Activated CD8-positive, alpha-beta memory T cell treated with anti-CD3 and anti-CD28 coated beads for 48 hours (primary cell): ENCODE measurements around the gene IER5.
A peak's percentile ranks its signal among the peaks of the same experiment; 100 is the strongest.
"Not testable (repeated sequence)": the region's sequence is repeated elsewhere in the genome, so short reads cannot be mapped to it uniquely, and the experiment has no call there.

Experiments
- DNase-seq, 3 experiments: peaks; one replicate each; pipeline ENCODE4 v3.0.0-alpha.2; 2020; ENCODE audit warnings: low read depth in 2 of 3, low spot score in 2 of 3

The IER5 gene

GRCh38 chr1:181088079-181089016 lies at the start of gene IER5:
Gene IER5 (plus strand): TSS chr1:181088700. CDS start chr1:181088903, 203 bp downstream.
- peak; percentile 89 to 98 (median 96) for DNase-seq

- DNase-seq = no peak
Measured at GRCh38 chr1:181040284-181040865, 48.1 kb upstream of the IER5 start.

DNA sequence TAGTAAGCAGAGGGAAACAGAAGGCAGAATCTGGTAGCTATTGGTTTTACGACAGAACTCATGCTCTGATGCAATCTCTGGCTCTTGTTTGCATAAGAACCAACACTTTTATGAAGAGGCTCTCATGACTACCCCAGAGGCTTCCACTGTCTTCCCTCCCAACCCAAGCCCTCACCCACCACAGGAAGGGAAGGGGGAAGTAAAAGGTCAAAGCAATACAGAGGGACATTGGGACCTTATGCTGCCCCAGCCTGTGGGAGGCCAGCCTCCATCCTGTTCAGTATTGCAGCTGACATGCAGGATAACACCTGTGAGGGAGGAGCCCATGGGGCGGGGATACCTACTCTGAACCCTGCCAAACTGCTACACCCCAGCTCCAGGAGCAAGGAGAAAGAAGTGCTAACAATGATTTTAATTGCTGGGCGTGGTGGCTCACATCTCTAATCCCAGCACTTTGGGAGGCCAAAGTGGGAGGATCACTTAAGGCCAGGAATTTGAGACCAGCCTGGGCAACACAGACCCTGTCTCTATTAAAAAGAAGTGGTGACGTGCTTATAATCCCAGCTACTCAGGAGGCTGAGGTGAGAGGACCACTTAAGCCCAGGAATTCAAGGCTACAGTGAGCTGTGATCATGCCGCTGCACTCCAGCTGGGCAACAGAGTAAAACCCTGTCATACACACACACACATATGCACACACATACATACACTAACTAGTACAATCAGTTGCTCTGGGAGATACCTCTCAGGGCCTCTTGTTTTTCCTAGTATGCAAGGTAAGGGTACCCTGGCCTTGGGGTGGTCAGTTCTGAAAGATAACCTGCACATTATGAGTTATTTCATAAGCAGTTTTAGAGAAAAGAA lies 45.2 kb upstream of the IER5 start:
- DNase-seq = no peak

DNA sequence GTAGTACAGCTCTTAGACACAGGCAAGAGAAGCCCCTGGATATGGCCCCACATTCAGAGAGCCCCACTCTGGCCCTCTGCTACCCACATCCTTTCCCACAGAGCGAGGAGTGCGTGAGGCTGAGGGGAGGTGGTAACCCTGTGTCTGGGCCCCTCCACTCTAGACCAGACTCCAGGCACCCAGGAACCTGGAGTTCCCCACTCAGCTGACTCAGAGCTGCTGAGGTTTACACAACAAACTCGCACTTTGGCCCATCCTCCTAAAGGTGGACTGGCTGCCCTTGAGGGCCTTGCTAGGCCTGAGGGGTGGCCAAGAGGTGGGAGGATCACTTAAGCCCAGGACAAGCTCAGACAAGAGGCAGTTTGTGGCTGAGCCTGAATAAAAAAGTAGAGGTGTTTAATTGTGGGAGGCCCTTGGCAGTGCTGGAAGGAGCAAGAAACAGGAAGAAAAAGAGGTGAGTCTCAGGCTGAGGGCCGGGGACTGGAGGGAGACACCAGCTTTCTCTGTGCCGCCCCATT lies 44.0 kb upstream of the IER5 start:
- DNase-seq = peak in 1 of 3 experiments; percentile 54

DNA sequence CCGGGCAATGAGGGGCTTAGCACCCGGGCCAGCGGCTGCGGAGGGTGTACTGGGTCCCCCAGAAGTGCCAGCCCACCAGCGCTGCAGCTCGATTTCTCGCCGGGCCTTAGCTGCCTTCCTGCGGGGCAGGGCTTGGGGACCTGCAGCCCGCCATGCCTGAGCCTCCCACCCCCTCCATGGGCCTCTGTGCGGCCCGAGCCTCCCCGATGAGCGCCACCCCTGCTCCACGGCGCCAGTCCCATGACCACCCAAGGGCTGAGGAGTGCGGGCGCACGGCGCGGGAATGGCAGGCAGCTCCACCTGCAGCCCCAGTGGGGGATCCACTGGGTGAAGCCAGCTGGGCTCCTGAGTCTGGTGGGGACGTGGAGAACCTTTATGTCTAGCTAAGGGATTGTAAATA lies 42.6 kb upstream of the IER5 start:
- DNase-seq = not testable (repeated sequence)

DNA sequence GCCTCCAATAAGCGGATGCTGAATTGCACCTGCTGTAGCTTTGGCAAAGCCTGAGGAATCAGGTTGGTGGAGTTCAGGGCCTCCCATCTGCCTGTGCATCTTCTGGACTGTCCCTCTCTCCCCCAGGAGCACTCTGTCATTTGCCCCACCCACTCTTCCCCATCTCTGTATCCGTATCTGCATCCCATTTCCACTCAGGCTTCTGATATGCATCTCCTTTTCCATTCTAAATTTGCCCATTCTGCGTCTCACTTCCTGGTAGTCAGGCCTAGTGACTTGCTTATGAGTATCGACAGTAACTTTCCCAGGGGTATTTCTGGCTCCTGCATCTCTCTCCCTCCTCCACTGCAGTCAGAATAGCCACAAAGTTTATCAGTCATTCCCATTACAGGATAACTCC lies 39.1 kb upstream of the IER5 start:
- no peak for DNase-seq

DNA sequence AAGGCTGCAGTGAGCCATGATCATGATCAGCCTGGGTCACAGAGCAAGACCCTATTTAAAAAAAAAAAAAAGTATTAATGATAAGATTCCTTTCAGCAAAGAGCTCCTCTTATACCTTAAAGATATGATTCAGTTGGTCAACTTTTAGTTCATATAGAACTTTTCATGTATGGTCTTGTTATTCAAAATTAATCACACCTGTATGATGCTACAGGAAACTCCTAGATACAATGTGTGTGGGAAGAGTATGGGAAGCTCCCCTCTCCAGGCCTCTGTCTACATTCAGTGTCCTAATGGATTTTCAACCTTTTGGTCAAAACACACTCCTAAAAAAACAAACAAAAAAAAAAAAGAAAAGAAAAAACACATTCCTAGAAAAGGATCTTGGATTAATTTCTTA lies 37.6 kb upstream of the IER5 start:
- DNase-seq = no peak

DNA sequence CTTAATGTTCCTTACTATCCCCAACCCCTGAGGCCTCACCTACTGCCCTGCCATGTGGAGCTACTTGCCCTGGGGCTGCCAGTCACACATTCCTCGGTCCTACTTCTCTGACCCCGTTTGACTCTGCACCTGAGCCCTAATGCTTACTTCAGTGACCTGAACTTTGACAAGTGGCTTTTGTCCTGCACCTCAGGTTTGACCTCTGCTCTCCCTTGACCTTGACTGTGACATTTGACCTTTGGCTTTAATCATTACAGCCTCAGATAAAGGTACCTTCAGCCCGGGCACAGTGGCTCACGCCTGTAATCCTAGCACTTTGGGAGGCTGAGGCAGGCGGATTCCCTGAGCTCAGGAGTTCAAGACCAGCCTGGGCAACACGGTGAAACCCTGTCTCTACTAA lies 31.9 kb upstream of the IER5 start:
- no peak for DNase-seq

- DNase-seq = no peak
Measured at GRCh38 chr1:181057079-181057478, 31.4 kb upstream of the IER5 start.

DNA sequence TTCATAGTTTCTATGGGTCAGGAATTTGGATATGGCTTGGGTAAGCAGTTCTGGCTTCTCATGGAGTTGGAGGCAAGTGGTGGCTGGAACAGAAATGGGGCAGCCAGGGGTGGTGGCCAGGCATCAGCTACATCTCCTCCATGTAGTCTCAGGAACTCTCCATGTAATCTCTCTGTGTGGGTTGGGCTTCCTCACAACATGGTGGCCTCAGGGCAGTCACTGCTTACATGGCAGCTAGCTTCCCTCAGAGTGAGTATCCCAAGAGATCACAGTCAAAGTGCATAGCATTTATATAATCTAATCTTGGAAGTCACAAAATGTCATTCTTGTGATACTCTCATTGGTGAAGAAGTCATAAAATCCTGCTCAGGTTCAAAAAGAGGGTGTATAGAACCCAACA lies 29.1 kb upstream of the IER5 start:
- DNase-seq = no peak

GRCh38 chr1:181060066-181060465 lies 28.4 kb upstream of the IER5 start:
- no peak for DNase-seq

DNA sequence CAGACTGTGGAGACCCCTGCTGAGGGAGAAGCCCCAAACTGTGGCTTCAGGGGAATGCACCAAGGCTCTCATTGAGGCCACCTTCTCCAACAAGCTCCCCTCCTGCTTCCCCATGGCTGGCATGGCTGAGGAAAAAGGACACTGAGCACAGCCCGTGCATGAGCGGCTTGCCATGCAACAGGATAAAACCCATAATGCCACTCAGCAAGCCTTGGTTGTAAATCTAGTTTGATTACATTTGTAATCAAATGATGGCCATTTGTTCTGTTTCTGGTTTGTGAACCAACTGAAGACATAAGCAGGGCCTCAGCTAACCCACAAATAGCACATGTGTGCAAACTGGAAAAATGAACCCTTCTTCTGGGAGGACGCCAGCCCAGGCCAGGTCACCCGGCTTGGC lies 27.6 kb upstream of the IER5 start:
- not testable (repeated sequence) for DNase-seq

DNA sequence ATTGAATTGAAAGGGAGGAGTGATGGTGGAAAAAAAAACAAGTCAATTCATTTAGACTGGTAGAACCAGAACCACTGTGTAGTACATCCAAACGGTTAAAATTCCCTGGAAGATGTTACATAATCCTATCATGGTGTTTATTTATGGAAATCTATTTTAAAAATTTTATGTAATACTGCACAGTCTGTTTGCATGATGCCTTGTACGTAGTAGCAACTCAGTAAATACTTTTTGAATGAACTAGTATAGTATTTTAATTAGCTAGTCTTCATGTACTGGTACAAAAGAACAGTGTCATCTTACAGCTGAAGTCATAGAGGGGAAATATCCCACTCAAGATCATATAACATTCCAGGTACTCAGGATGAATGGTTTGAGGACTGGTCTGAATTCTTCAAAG lies 27.0 kb upstream of the IER5 start:
- DNase-seq = no peak

DNA sequence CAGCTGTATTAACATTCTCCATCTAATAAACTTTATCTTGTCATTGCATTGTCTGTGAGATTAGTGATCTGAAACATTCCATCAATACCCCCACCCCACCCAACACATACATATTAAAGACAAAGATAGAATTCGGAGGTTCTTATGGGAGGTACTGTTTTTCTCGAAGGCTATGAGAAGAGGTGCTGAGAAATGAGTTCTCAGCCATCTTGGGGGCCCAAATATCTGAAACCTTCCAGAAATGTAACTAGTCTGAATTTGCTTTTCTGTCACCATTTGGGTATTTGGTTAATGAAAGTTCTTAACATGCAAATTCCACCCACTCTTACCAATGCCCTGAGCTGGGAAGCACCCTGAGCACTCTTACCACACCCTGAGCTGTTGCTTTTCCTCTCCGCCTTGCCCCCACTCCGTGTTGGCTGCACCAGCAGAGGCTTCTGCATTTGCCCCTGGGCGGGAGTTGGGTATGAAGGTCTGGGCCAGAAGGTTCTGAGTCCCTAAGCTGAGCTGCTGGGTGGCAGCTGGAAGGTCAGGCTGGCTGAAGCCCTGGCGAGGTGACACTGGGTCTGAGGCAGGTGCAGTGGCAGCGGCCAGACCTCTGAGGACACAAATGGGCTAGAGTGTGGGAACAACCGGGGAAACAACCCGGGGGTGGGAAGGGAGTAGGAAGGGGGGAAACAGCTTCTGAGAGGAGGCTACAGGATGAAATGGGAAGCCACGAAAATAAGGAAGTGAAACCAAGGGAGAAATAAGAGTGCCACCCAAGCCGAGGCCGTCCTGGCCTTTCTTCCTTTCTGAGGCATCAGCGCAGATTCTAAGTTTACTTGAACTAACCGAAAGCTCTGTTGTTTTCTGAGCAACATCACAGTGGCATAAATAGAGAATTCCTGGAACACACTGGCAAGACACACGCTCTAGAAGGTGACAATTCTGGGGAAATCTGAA lies 26.3 kb upstream of the IER5 start:
- no peak for DNase-seq

DNA sequence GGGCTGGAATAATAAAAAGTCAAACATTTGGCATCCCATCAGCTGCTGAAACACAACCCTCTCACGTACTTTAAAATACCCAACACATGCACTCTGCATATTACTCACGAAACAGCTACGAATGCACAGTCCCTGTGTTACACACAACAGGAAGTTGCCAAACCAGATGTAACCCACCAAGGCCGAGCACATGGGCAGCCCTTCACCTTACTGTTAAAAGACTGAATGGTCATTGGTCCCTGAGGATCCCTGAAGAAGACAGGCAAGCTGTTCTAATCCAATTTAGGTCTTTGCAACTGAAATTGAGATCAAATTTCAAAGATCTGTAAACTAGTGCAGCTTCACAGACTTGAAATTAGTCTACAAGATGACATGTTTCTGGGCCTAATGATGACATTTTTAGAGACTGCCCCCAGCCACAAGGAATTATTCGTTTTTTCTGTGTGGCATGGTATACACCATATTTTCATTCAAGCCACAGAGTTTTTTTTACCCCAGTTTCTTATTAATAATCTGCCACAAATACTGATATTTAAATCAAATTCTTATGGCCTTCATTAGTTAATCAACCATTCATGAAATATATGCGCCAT lies 25.6 kb upstream of the IER5 start:
- DNase-seq = no peak

GRCh38 chr1:181064011-181064623 lies 24.4 kb upstream of the IER5 start:
- no peak for DNase-seq

- no peak for DNase-seq
Measured at GRCh38 chr1:181064702-181065101, 23.8 kb upstream of the IER5 start.

DNA sequence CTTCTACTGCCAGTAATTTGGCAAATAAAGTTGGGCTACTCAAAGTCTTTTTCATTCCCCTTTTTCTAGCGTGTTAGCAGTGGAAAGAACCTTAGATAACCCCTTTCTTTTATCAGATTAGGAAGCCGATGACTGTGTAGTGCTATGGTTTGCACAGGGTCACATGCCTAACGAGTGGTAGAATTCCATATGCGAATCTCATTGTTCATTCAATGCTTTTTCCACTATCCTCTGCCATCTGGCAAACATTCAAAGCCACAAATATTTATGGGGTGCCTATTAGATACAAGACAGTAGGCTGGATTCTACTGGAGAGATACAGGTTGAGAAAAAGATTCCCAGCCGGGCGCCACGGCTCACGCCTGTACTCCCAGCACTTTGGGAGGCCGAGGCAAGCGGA lies 14.9 kb upstream of the IER5 start:
- no peak for DNase-seq

GRCh38 chr1:181075766-181076350 lies 12.6 kb upstream of the IER5 start:
- no peak for DNase-seq
